GM18519 (cell line): ENCODE results near the gene ZMYND15.
"Not testable (repeated sequence)": the region's sequence is repeated elsewhere in the genome, so short reads cannot be mapped to it uniquely, and the experiment has no call there.

Source experiments
- ATAC-seq: cut with Tn5 transposase; IDR thresholded peaks from one replicate; pipeline ENCODE4 v1.9.1; 2021; ENCODE audit warnings: mild to moderate bottlenecking, moderate library complexity; ENCODE audit not compliant: unreplicated experiment, low FRiP score

ZMYND15 gene

GRCh38 chr17:4739122-4740024 lies at the start of gene ZMYND15, which contains the start of gene CXCL16:
ZMYND15 (plus strand) TSS chr17:4739833; CDS start chr17:4740549, 716 bp downstream.
CXCL16 (minus strand) TSS chr17:4739928; CDS start chr17:4739339, 589 bp downstream.
- no peak for ATAC-seq

- not testable (repeated sequence) for ATAC-seq
Observed at GRCh38 chr17:4689872-4690271, 49.8 kb upstream of the ZMYND15 start.

GRCh38 chr17:4690745-4691144 lies 48.9 kb upstream of the ZMYND15 start:
- ATAC-seq: no peak

GRCh38 chr17:4691686-4692085 lies 47.9 kb upstream of the ZMYND15 start:
- ATAC-seq: no peak

GRCh38 chr17:4693416-4693815 lies 46.2 kb upstream of the ZMYND15 start:
- ATAC-seq: no peak

- ATAC-seq: no peak
Observed at GRCh38 chr17:4696437-4696805, 43.2 kb upstream of the ZMYND15 start.

GRCh38 chr17:4699401-4700056 lies 40.1 kb upstream of the ZMYND15 start:
- ATAC-seq: not testable (repeated sequence)

GRCh38 chr17:4701116-4701515 lies 38.5 kb upstream of the ZMYND15 start:
- no peak for ATAC-seq

- no peak for ATAC-seq
Observed at GRCh38 chr17:4703330-4703691, 36.3 kb upstream of the ZMYND15 start.

GRCh38 chr17:4704574-4704907 lies 35.1 kb upstream of the ZMYND15 start:
- ATAC-seq: not testable (repeated sequence)

GRCh38 chr17:4704991-4705390 lies 34.6 kb upstream of the ZMYND15 start:
- no peak for ATAC-seq

GRCh38 chr17:4706121-4706520 lies 33.5 kb upstream of the ZMYND15 start:
- no peak for ATAC-seq

- ATAC-seq: no peak
Observed at GRCh38 chr17:4708436-4708835, 31.2 kb upstream of the ZMYND15 start.

- ATAC-seq: peak; percentile 71
Observed at GRCh38 chr17:4709794-4710692, 29.6 kb upstream of the ZMYND15 start, which contains the start of gene ARRB2. ARRB2 (plus strand) TSS chr17:4710632; CDS start chr17:4710722, 90 bp downstream.

GRCh38 chr17:4710693-4711634 lies 28.7 kb upstream of the ZMYND15 start:
- ATAC-seq: no peak

GRCh38 chr17:4711661-4712181 lies 27.9 kb upstream of the ZMYND15 start:
- no peak for ATAC-seq

GRCh38 chr17:4712526-4712925 lies 27.1 kb upstream of the ZMYND15 start:
- no peak for ATAC-seq

- not testable (repeated sequence) for ATAC-seq
Observed at GRCh38 chr17:4714340-4715062, 25.1 kb upstream of the ZMYND15 start.
